Smooth muscle cell of the umbilical artery (primary cell): ENCODE results near the gene SLC7A8. TPM values are rescaled to one million over a fixed set of nuclear protein-coding genes. Genes with fewer than 3 reads are reported as not detected.

ENCODE experiments used
- total RNA-seq: library from RNA; depleted of rRNA; stranded (reverse); fragments of >200 nt; gene quantifications from 2 replicates; pipeline ENCODE4 v1.2.3, GENCODE V29; 2014

SLC7A8 gene
- 0.89 and 1.8 TPM in 2 replicates for total RNA-seq

DNA sequence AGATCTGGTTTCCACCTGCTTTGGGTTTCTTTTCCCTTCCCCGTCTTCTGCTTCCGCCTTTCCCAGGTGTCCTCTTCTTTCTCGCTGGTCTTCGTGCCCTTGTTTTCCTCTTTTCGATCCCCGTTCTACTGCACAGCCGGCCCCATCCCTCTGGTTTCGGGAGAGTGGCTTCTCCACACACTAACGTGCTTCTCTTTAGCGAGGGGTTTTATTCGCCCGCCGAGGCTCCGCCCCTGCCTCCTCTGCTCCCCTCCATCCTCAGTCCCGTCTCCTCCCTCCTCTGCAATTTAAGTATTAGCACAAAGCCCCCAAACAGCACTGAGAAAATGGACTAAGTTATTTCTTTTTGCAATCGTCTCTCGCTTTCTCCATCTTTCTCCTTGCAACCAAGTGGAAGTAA lies at the start of gene SLC7A8:
TSS of gene SLC7A8 (minus strand) at position 182 of the 400 bp plus-strand sequence. CDS start 746 bp downstream, outside the sequence.

GRCh38 chr14:23118506-23119362 lies 64.7 kb downstream of the SLC7A8 start, which contains the start of gene CEBPE:
Gene CEBPE (minus strand): TSS chr14:23119255. CDS start chr14:23119091, 164 bp downstream.

DNA sequence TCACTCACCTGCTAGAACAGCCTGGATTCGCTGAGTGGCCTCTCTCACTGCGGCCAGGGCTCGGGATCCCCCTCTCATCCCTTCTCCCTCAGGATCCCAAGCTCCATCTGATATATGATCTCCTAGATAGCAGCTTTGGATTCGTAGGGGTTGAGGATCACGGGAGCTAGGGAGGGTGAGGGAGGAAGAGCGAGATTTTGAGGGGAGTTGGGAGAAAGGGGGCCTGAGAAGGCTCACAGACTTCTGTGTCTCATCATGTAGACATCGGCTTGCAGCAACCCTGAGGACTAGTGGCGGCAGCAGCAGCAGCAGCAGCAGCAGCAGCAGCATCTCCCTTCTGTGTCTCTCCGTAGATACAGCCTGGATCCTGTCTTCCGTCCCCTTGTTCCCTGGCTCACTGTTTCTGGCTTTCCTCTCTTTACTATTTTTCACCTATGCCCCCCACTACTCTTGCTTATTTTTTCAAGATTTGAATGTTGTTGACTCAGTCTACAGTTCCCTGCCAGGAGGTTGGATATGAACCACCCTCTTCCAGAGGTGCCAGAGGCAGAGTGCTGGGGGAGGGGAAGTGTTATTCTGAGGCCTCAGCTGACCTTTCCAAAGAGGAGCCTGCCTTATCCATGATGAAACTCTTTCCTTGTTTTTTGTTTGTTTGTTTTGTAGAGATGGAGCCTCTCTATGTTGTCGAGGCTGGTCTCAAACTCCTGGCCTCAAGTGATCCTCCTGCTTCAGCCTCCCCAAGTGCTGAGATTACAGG lies 78.7 kb downstream of the SLC7A8 start, which contains the start of gene CIROP:
TSS of gene CIROP (minus strand) at position 399 of the 757 bp plus-strand sequence. CDS start at position 330, 69 bp downstream.

GRCh38 chr14:23095196-23096108 lies 88.0 kb downstream of the SLC7A8 start, which contains the start of gene C14orf119:
Gene C14orf119 (plus strand): TSS chr14:23095505. CDS start chr14:23097659, 2,154 bp downstream.

GRCh38 chr14:23094666-23095195 lies 88.7 kb downstream of the SLC7A8 start, which contains the start of gene ACIN1:
Gene ACIN1 (minus strand): TSS chr14:23095136. CDS start chr14:23095112, 24 bp downstream.

Other genes with a start within 250 kb of the SLC7A8 start
- gene HAUS4, start 226.6 kb downstream of the SLC7A8 start, total RNA-seq, result 17.2 and 28.2 TPM in 2 replicates
- 36.3 and 57.9 TPM in 2 replicates for gene AJUBA, start 201.1 kb downstream of the SLC7A8 start, total RNA-seq
- gene C14orf93, start 173.5 kb downstream of the SLC7A8 start, total RNA-seq, result 5.6 and 7.8 TPM in 2 replicates
- 182 and 254 TPM in 2 replicates for gene PSMB5, start 148.8 kb downstream of the SLC7A8 start, total RNA-seq
- not detected in 2 replicates for gene PSMB11, start 141.4 kb downstream of the SLC7A8 start, total RNA-seq
- gene CDH24, start 126.1 kb downstream of the SLC7A8 start, total RNA-seq, result 8.0 and 9.7 TPM in 2 replicates
- gene ACIN1, start 88.5 kb downstream of the SLC7A8 start, total RNA-seq, result 52.9 and 88.7 TPM in 2 replicates
- gene C14orf119, start 88.2 kb downstream of the SLC7A8 start, total RNA-seq, result 48.0 and 58.5 TPM in 2 replicates
- gene CIROP, start 78.7 kb downstream of the SLC7A8 start, total RNA-seq, result not detected in 2 replicates
- not detected in 2 replicates for gene CEBPE, start 64.4 kb downstream of the SLC7A8 start, total RNA-seq
- gene RNF212B, start 54.3 kb upstream of the SLC7A8 start, total RNA-seq, result not detected in 2 replicates
- gene HOMEZ, start 102.5 kb upstream of the SLC7A8 start, total RNA-seq, result 3.6 and 4.9 TPM in 2 replicates
- 2.3 and 3.0 TPM in 2 replicates for gene PPP1R3E, start 119.2 kb upstream of the SLC7A8 start, total RNA-seq
- gene BCL2L2, start 123.2 kb upstream of the SLC7A8 start, total RNA-seq, result 18.4 and 24.9 TPM in 2 replicates
- 98.9 and 104 TPM in 2 replicates for gene PABPN1, start 137.8 kb upstream of the SLC7A8 start, total RNA-seq
- gene SLC22A17, start 169.2 kb upstream of the SLC7A8 start, total RNA-seq, result 30.4 and 54.9 TPM in 2 replicates
- gene EFS, start 181.5 kb upstream of the SLC7A8 start, total RNA-seq, result 1.8 and 5.6 TPM in 2 replicates
- not detected in 2 replicates for gene IL25, start 189.1 kb upstream of the SLC7A8 start, total RNA-seq
- not detected in 2 replicates for gene CMTM5, start 193.4 kb upstream of the SLC7A8 start, total RNA-seq
- not detected in 2 replicates for gene MYH6, start 224.6 kb upstream of the SLC7A8 start, total RNA-seq